Measurements from ENCODE around the gene DNAJC13. TPM values are rescaled to one million over a fixed set of nuclear protein-coding genes. Genes with fewer than 3 reads are reported as not detected.

Gene DNAJC13
- total and polyA plus RNA-seq, 2 donors (not counting 1 experiment from before 2014, with no cell fraction given) = 9.7 to 51.1 TPM

- Histone ChIP-seq H3K4me3 (ENCODE audit: control extremely low read depth in 1 of 5, extremely low read depth in 1 of 5, insufficient read depth in 1 of 5, low read depth in 2 of 5, low read length in 4 of 5) (no peak overlapping the region), H3K9ac (ENCODE audit: low read length) (no peak overlapping the region), H4K20me1 (ENCODE audit: control insufficient read depth, insufficient read depth, low read length, poor library complexity, severe bottlenecking) (no peaks in the 10 kb centered on the region), H3K4me1 (ENCODE audit: control insufficient read depth in 2 of 2, insufficient read depth in 2 of 2, low read length in 2 of 2) (no peaks in the 10 kb centered on the region), H3K27ac (ENCODE audit: low read length in 2 of 2) (no peak overlapping the region), H3K79me2 (ENCODE audit: control insufficient read depth, insufficient read depth, low read length) (no peaks in the 10 kb centered on the region), H3K4me2 (replicated peaks; ENCODE audit: low read depth, low read length, poor library complexity, severe bottlenecking) (no peak overlapping the region), H3K27me3 (replicated peaks in 1 of 4; ENCODE audit: control extremely low read depth in 1 of 4, control insufficient read depth in 3 of 4, insufficient read depth in 4 of 4, low read length in 3 of 4) (no peaks in the 10 kb centered on the region), H2AFZ (ENCODE audit: insufficient read depth, low read depth, low read length, poor library complexity, severe bottlenecking) (no peak overlapping the region), H3K9me3 (ENCODE audit: control extremely low read depth in 1 of 3, control insufficient read depth in 2 of 3, insufficient read depth in 1 of 3, low read length in 2 of 3) (no peaks in the 10 kb centered on the region), H3K36me3 (replicated peaks in 1 of 2; ENCODE audit: control extremely low read depth in 1 of 2, control insufficient read depth in 1 of 2, extremely low read depth in 1 of 2, insufficient read depth in 2 of 2, low read length in 1 of 2) (peaks cover 27 to 68% of the 10 kb centered on the region in 2 experiments)
- WGBS (ENCODE audit: insufficient coverage) = 80% methylated on average over 1 of the region's 7 CpGs
- ATAC-seq (ENCODE audit: low read depth) (peak; percentile 31), DNase-seq (peak; percentile 62)
- TF ChIP-seq EZH2 (IDR thresholded peaks at IDR 0.05; ENCODE audit: borderline replicate concordance, insufficient read depth, low read depth, low read length, poor library complexity, severe bottlenecking) (no peak), CTCF (IDR thresholded peaks at IDR 0.05) (peak; percentile 79)
- ChIA-PET POLR2A (no interaction called here), CTCF (interaction anchor here (0.7 to 7.9 kb wide), 16 partner anchors 9 to 117 kb away, joined by 3 to 86 read pairs (median 6); no protein-coding TSS in a partner anchor)
- Mint-ChIP-seq H3K4me3 (no peak overlapping the region), H3K27ac (no peak overlapping the region), H3K27me3 (no peaks in the 10 kb centered on the region), H3K4me1 (no peaks in the 10 kb centered on the region), H3K9me3 (ENCODE audit: insufficient read depth) (no peaks in the 10 kb centered on the region)
- intact Hi-C loops (cut with micrococcal nuclease) = loop anchor here (1.0 to 10.0 kb wide), 2 partner anchors 106 to 849 kb away; no protein-coding TSS in a partner anchor
Measured at GRCh38 chr3:132535575-132536441, 118.5 kb downstream of the DNAJC13 start.
